SU-DHL-6 (cell line): Measurements from ENCODE around the gene RNF217.
"Not testable (repeated sequence)": the region's sequence is repeated elsewhere in the genome, so short reads cannot be mapped to it uniquely, and the experiment has no call there.

Source experiments
- EZH2phosphoT487 ChIP-seq: fragments of 200-600 bp; sonication (generic), shearing (Covaris generic); conservative IDR thresholded peaks from 2 replicates; pipeline ENCODE4 v1.6.1; 2018; ENCODE audit warnings: mild to moderate bottlenecking, antibody characterized with exemption, low read length, moderate library complexity, mixed read lengths
- TF ChIP-seq, protein P1 (sequence below): fragments of 200-600 bp; sonication (generic); IDR thresholded peaks from one replicate; pipeline ENCODE4 v1.5.1; 2017; ENCODE audit warnings: antibody characterized with exemption, mild to moderate bottlenecking, low read length, moderate library complexity; ENCODE audit not compliant: insufficient read depth, poor library complexity, severe bottlenecking

DNA sequence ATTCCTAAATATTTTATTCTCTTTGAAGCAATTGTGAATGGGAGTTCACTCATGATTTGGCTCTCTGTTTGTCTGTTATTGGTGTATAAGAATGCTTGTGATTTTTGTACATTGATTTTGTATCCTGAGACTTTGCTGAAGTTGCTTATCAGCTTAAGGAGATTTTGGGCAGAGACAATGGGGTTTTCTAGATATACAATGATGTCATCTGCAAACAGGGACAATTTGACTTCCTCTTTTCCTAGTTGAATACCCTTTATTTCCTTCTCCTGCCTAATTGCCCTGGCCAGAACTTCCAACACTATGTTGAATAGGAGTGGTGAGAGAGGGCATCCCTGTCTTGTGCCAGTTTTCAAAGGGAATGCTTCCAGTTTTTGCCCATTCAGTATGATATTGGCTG lies 72.7 kb downstream of the RNF217 start:
- TF ChIP-seq, protein P1, sequence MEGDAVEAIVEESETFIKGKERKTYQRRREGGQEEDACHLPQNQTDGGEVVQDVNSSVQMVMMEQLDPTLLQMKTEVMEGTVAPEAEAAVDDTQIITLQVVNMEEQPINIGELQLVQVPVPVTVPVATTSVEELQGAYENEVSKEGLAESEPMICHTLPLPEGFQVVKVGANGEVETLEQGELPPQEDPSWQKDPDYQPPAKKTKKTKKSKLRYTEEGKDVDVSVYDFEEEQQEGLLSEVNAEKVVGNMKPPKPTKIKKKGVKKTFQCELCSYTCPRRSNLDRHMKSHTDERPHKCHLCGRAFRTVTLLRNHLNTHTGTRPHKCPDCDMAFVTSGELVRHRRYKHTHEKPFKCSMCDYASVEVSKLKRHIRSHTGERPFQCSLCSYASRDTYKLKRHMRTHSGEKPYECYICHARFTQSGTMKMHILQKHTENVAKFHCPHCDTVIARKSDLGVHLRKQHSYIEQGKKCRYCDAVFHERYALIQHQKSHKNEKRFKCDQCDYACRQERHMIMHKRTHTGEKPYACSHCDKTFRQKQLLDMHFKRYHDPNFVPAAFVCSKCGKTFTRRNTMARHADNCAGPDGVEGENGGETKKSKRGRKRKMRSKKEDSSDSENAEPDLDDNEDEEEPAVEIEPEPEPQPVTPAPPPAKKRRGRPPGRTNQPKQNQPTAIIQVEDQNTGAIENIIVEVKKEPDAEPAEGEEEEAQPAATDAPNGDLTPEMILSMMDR, result not testable (repeated sequence)
- TF ChIP-seq EZH2phosphoT487, result not testable (repeated sequence)
